NCI-H2196 (cell line): Measurements from ENCODE around the gene PRMT6.
"Not testable (repeated sequence)": the region's sequence is repeated elsewhere in the genome, so short reads cannot be mapped to it uniquely, and the experiment has no call there.

ENCODE experiments used
- DNase-seq: peaks from one replicate; lab custom pipeline; 2025; ENCODE audit not compliant: unreplicated experiment; lab: John Stamatoyannopoulos, UW

Gene PRMT6

DNA sequence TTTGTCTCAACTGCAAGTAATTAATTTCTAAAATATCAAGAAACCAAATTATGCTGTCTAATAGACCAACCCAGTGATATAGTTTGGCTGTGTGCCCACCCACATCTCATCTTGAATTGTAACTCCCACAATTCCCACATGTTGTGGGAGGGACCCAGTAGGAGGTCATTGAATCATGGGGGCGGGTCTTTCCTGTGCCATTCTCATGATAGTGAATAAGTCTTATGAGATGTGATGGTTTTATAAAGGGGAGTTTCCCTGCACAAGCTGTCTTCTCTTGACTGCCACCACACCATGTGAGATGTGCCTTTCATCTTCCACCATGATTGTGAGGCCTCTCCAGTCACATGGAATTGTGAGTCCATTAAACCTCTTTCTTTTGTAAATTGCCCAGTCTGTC, 36.9 kb downstream of the PRMT6 start:
- DNase-seq, result not testable (repeated sequence)

- no peak for DNase-seq
Measured at GRCh38 chr1:107095647-107096046, 39.2 kb downstream of the PRMT6 start.

- no peak for DNase-seq
Measured at GRCh38 chr1:107096690-107097089, 40.2 kb downstream of the PRMT6 start.

GRCh38 chr1:107098961-107099360, 42.5 kb downstream of the PRMT6 start:
- no peak for DNase-seq

GRCh38 chr1:107100331-107100984, 44.0 kb downstream of the PRMT6 start:
- no peak for DNase-seq

- DNase-seq, result no peak
Measured at GRCh38 chr1:107105914-107106313, 49.4 kb downstream of the PRMT6 start.
